Smooth muscle cell (in vitro differentiated cells): ENCODE data around the gene PKMYT1. TPM values are rescaled to one million over a fixed set of nuclear protein-coding genes. Genes with fewer than 3 reads are reported as not detected.
A peak's percentile ranks its signal among the peaks of the same experiment; 100 is the strongest.

ENCODE experiments used
- DNase-seq: peaks from one replicate; lab custom pipeline; 2025; ENCODE audit not compliant: unreplicated experiment; lab: John Stamatoyannopoulos, UW
- H2AFZ ChIP-seq: fragments of 200-600 bp; sonication (generic); 2 replicates; pipeline ENCODE4 v1.6.0; 2016; ENCODE audit warnings: antibody characterized with exemption, low read depth, mild to moderate bottlenecking
- H3F3A ChIP-seq: fragments of 200-600 bp; sonication (generic); 2 replicates; pipeline ENCODE4 v1.6.0; 2017; ENCODE audit warnings: antibody characterized with exemption, low read depth
- H3K27ac ChIP-seq: fragments of 200-600 bp; sonication (generic); 2 replicates; pipeline ENCODE4 v1.5.1; 2016; ENCODE audit warnings: low read depth, mild to moderate bottlenecking
- H3K27me3 ChIP-seq: fragments of 200-600 bp; sonication (generic); 2 replicates; pipeline ENCODE4 v1.6.1; 2016; ENCODE audit warnings: low read depth, mild to moderate bottlenecking
- H3K36me3 ChIP-seq: fragments of 200-600 bp; sonication (generic); 2 replicates; pipeline ENCODE4 v1.5.1; 2016; ENCODE audit warnings: low read depth
- H3K4me1 ChIP-seq: fragments of 200-600 bp; sonication (generic); 2 replicates; pipeline ENCODE4 v1.5.1; 2016; ENCODE audit warnings: low read depth
- H3K4me2 ChIP-seq: fragments of 200-600 bp; sonication (generic); 2 replicates; pipeline ENCODE4 v1.6.0; 2016; ENCODE audit warnings: mild to moderate bottlenecking
- H3K4me3 ChIP-seq: fragments of 200-600 bp; sonication (generic); 2 replicates; pipeline ENCODE4 v1.5.1; 2016; ENCODE audit warnings: mild to moderate bottlenecking
- H3K79me2 ChIP-seq: fragments of 200-600 bp; sonication (generic); 2 replicates; pipeline ENCODE4 v1.6.0; 2016; ENCODE audit warnings: low read depth, mild to moderate bottlenecking
- H3K9ac ChIP-seq: fragments of 200-600 bp; sonication (generic); 2 replicates; pipeline ENCODE4 v1.6.0; 2016; ENCODE audit warnings: low read depth
- H3K9me3 ChIP-seq: fragments of 200-600 bp; sonication (generic); replicated peaks from 2 replicates; pipeline ENCODE4 v1.5.1; 2016; ENCODE audit warnings: low read depth
- H4K20me1 ChIP-seq: fragments of 200-600 bp; sonication (generic); 2 replicates; pipeline ENCODE4 v1.6.0; 2016; ENCODE audit warnings: low read depth
- CTCF ChIP-seq: fragments of 200-600 bp; sonication (generic); IDR thresholded peaks from 2 replicates; pipeline ENCODE4 v1.5.1; 2017; ENCODE audit warnings: borderline replicate concordance, mild to moderate bottlenecking, antibody characterized with exemption; ENCODE audit not compliant: insufficient read depth, poor library complexity, severe bottlenecking
- WGBS: methylation state at CpG from one replicate; pipeline ENCODE4 v1.1.7; 2016; ENCODE audit warnings: low lambda C conversion rate; 5-methylcytosine and 5-hydroxymethylcytosine counted together
- polyA plus RNA-seq: library from polyadenylated mRNA; unstranded; fragments of >200 nt; fragmentation: Nextera tagmentation; extraction: Ambion mirVana; gene quantifications from 2 replicates; pipeline ENCODE4 v1.2.1, GENCODE V29; 2016
- total RNA-seq: library from RNA; depleted of rRNA; stranded (reverse); fragments of >200 nt; gene quantifications from 2 replicates; pipeline ENCODE4 v1.2.3, GENCODE V29; 2014

Gene PKMYT1
- 10.4 and 13.8 TPM in 2 replicates for total RNA-seq
- 28.9 and 32.6 TPM in 2 replicates for polyA plus RNA-seq

- H3K4me3 ChIP-seq, result peak within 1 kb of the TSS; percentile 70
- no peak for TF ChIP-seq CTCF
Measured at GRCh38 chr16:2980227-2981176, at the start of gene PKMYT1. PKMYT1 (minus strand) TSS chr16:2980446; CDS start chr16:2979657, 789 bp downstream.

GRCh38 chr16:3029491-3030221 lies 49.4 kb upstream of the PKMYT1 start:
- Histone ChIP-seq H4K20me1 (peaks cover 58% of the 10 kb centered on the region), H3K27me3 (peaks cover 33% of the 10 kb centered on the region), H3K9ac (no peak overlapping the region), H3F3A (no peaks in the 10 kb centered on the region), H3K36me3 (no peaks in the 10 kb centered on the region), H3K4me1 (peaks cover 8% of the 10 kb centered on the region), H3K9me3 (no peaks in the 10 kb centered on the region), H3K4me2 (no peak overlapping the region), H3K79me2 (no peaks in the 10 kb centered on the region), H3K4me3 (no peak overlapping the region), H2AFZ (no peak overlapping the region), H3K27ac (no peak overlapping the region)
- TF ChIP-seq CTCF, result no peak
- DNase-seq, result no peak
- 86% methylated on average over 44 of the region's 59 CpGs for WGBS

More at GRCh38 chr16:2980227-2981176, at the start of gene PKMYT1:
- no peaks in the 10 kb centered on the region for H3K36me3 ChIP-seq
- DNase-seq, result peak; percentile 77
- peak within 1 kb of the TSS; percentile 88 for H3K4me2 ChIP-seq
- no peaks in the 10 kb centered on the region for H3K27me3 ChIP-seq
- no peaks in the 10 kb centered on the region for H4K20me1 ChIP-seq
- H3F3A ChIP-seq, result peaks cover 11% of the 10 kb centered on the region
- H3K79me2 ChIP-seq, result no peaks in the 10 kb centered on the region
- H3K9me3 ChIP-seq, result no peaks in the 10 kb centered on the region
- peaks cover 20% of the 10 kb centered on the region for H3K4me1 ChIP-seq
- WGBS, result 9% methylated on average over 59 of the region's 91 CpGs
- peak within 1 kb of the TSS; percentile 52 for H3K27ac ChIP-seq
- peak within 1 kb of the TSS; percentile 81 for H2AFZ ChIP-seq
- H3K9ac ChIP-seq, result peak within 1 kb of the TSS; percentile 80

- H3K9me3 ChIP-seq, result no peaks in the 10 kb centered on the region
- no peaks in the 10 kb centered on the region for H3K36me3 ChIP-seq
- H3F3A ChIP-seq, result no peaks in the 10 kb centered on the region
- peaks cover 8% of the 10 kb centered on the region for H3K4me1 ChIP-seq
- no peak overlapping the region for H3K4me3 ChIP-seq
- peaks cover 66% of the 10 kb centered on the region for H4K20me1 ChIP-seq
- H3K4me2 ChIP-seq, result no peak overlapping the region
- H2AFZ ChIP-seq, result no peak overlapping the region
- H3K9ac ChIP-seq, result no peak overlapping the region
- no peak for TF ChIP-seq CTCF
- no peak for DNase-seq
- WGBS, result 87% methylated on average over 14 of the region's 15 CpGs
- no peak overlapping the region for H3K27ac ChIP-seq
- H3K27me3 ChIP-seq, result peaks cover 25% of the 10 kb centered on the region
- H3K79me2 ChIP-seq, result no peaks in the 10 kb centered on the region
Measured at GRCh38 chr16:3028716-3029319, 48.6 kb upstream of the PKMYT1 start.
